OCI-LY1 (cell line): Measurements from ENCODE around the gene TRPC4.

Source experiments
- H2AFZ ChIP-seq: fragments of 200-600 bp; sonication (generic), shearing (Covaris generic); 2 replicates; pipeline ENCODE4 v1.6.0; 2014; ENCODE audit warnings: antibody characterized with exemption, mild to moderate bottlenecking, low read length
- H3F3A ChIP-seq: fragments of 200-600 bp; sonication (generic), shearing (Covaris generic); 2 replicates; pipeline ENCODE4 v1.6.0; 2014; ENCODE audit warnings: mild to moderate bottlenecking, antibody characterized with exemption, low read length, moderate library complexity; ENCODE audit not compliant: insufficient read depth
- H3K27ac ChIP-seq: fragments of 200-600 bp; sonication (generic); 2 replicates; pipeline ENCODE4 v1.5.1; 2014; ENCODE audit warnings: low read length, mixed run types, mild to moderate bottlenecking, low read depth; ENCODE audit not compliant: poor library complexity, severe bottlenecking
- H3K27me3 ChIP-seq: fragments of 200-600 bp; sonication (generic); 2 replicates; pipeline ENCODE4 v1.6.0; 2014; ENCODE audit warnings: antibody characterized with exemption, mild to moderate bottlenecking, low read length, moderate library complexity; ENCODE audit not compliant: insufficient read depth
- H3K36me3 ChIP-seq: fragments of 200-600 bp; sonication (generic); 2 replicates; pipeline ENCODE4 v1.6.1; 2014; ENCODE audit warnings: mild to moderate bottlenecking, antibody characterized with exemption, low read length, moderate library complexity, mixed read lengths; ENCODE audit not compliant: insufficient read depth
- H3K4me1 ChIP-seq: fragments of 200-600 bp; sonication (generic); 2 replicates; pipeline ENCODE4 v1.5.1; 2014; ENCODE audit warnings: mild to moderate bottlenecking, low read length, moderate library complexity; ENCODE audit not compliant: insufficient read depth, severe bottlenecking
- H3K4me2 ChIP-seq: fragments of 200-600 bp; sonication (generic), shearing (Covaris generic); 2 replicates; pipeline ENCODE4 v1.6.1; 2014; ENCODE audit warnings: low read length
- H3K4me3 ChIP-seq: fragments of 200-600 bp; sonication (generic); 2 replicates; pipeline ENCODE4 v1.5.1; 2014; ENCODE audit warnings: low read length, low read depth, mild to moderate bottlenecking, mixed read lengths; ENCODE audit not compliant: poor library complexity, severe bottlenecking
- H3K79me2 ChIP-seq: fragments of 200-600 bp; shearing (Covaris generic); 2 replicates; pipeline ENCODE4 v1.6.1; 2016; ENCODE audit warnings: mixed run types, low read length, mixed read lengths; ENCODE audit not compliant: insufficient read depth
- H3K9ac ChIP-seq: fragments of 200-600 bp; sonication (generic), shearing (Covaris generic); 2 replicates; pipeline ENCODE4 v1.6.1; 2014; ENCODE audit warnings: mild to moderate bottlenecking, low read length, mixed read lengths
- H3K9me2 ChIP-seq: fragments of 200-600 bp; sonication (generic), shearing (Covaris generic); 2 replicates; pipeline ENCODE4 v1.6.1; 2014; ENCODE audit warnings: low read depth, mild to moderate bottlenecking, low read length, mixed read lengths
- H3K9me3 ChIP-seq: fragments of 200-600 bp; shearing (Covaris generic); 2 replicates; pipeline ENCODE4 v1.6.1; 2014; ENCODE audit warnings: low read length, mixed read lengths
- H4K20me1 ChIP-seq: fragments of 200-600 bp; sonication (generic), shearing (Covaris generic); 2 replicates; pipeline ENCODE4 v1.6.0; 2016; ENCODE audit warnings: mild to moderate bottlenecking, low read length; ENCODE audit not compliant: insufficient read depth
- CTCF ChIP-seq: fragments of 200-600 bp; sonication (generic), shearing (Covaris generic); IDR thresholded peaks from 2 replicates; pipeline ENCODE4 v1.5.1; 2017; ENCODE audit warnings: mild to moderate bottlenecking, antibody characterized with exemption, low read length, moderate library complexity, mixed read lengths
- EZH2 ChIP-seq: fragments of 200-600 bp; sonication (generic), shearing (Covaris generic); IDR thresholded peaks from 2 replicates; pipeline ENCODE4 v1.8.0; 2017; ENCODE audit warnings: borderline replicate concordance, mixed run types, mild to moderate bottlenecking, antibody characterized with exemption, low read length, moderate library complexity, mixed read lengths

The TRPC4 gene

GRCh38 chr13:37690361-37690760, 179.2 kb downstream of the TRPC4 start:
- Histone ChIP-seq H3K4me2 (no peak overlapping the region), H3K36me3 (no peaks in the 10 kb centered on the region), H3K9ac (no peak overlapping the region), H4K20me1 (no peaks in the 10 kb centered on the region), H3K27me3 (no peaks in the 10 kb centered on the region), H3F3A (no peaks in the 10 kb centered on the region), H3K27ac (no peak overlapping the region), H3K79me2 (no peaks in the 10 kb centered on the region), H3K4me1 (no peaks in the 10 kb centered on the region), H3K9me3 (no peaks in the 10 kb centered on the region), H3K4me3 (no peak overlapping the region), H3K9me2 (no peaks in the 10 kb centered on the region), H2AFZ (no peak overlapping the region)
- TF ChIP-seq EZH2 (no peak), CTCF (no peak)

- H3K9me3 ChIP-seq: no peaks in the 10 kb centered on the region
- no peak overlapping the region for H3K4me2 ChIP-seq
- H3K27me3 ChIP-seq: no peaks in the 10 kb centered on the region
- TF ChIP-seq EZH2 (no peak), CTCF (no peak)
- H3K36me3 ChIP-seq: no peaks in the 10 kb centered on the region
- no peak overlapping the region for H3K9ac ChIP-seq
- no peaks in the 10 kb centered on the region for H3K79me2 ChIP-seq
- no peak overlapping the region for H3K4me3 ChIP-seq
- H2AFZ ChIP-seq: no peak overlapping the region
- no peaks in the 10 kb centered on the region for H3K4me1 ChIP-seq
- H4K20me1 ChIP-seq: no peaks in the 10 kb centered on the region
- H3K27ac ChIP-seq: no peak overlapping the region
- H3K9me2 ChIP-seq: no peaks in the 10 kb centered on the region
- H3F3A ChIP-seq: no peaks in the 10 kb centered on the region
Observed at GRCh38 chr13:37686501-37686900, 183.1 kb downstream of the TRPC4 start.

- Histone ChIP-seq H3K79me2 (no peaks in the 10 kb centered on the region), H3K27ac (no peak overlapping the region), H3K27me3 (no peaks in the 10 kb centered on the region), H3K9me2 (no peaks in the 10 kb centered on the region), H3K4me3 (no peak overlapping the region), H2AFZ (no peak overlapping the region), H3K9me3 (no peaks in the 10 kb centered on the region), H3F3A (no peaks in the 10 kb centered on the region), H4K20me1 (no peaks in the 10 kb centered on the region), H3K4me2 (no peak overlapping the region), H3K9ac (no peak overlapping the region), H3K36me3 (no peaks in the 10 kb centered on the region), H3K4me1 (no peaks in the 10 kb centered on the region)
- TF ChIP-seq CTCF (no peak), EZH2 (no peak)
Observed at GRCh38 chr13:37685206-37685605, 184.4 kb downstream of the TRPC4 start.
